Sigmoid colon (tissue), 4 donors: ENCODE data around the gene MKI67.

Experiments used
- CTCF ChIP-seq, 4 experiments: fragments of 450-650 bp in 3 of 4; fragments of 200-600 bp in 1 of 4; IDR thresholded peaks; one replicate each; pipeline ENCODE4 v1.5.1; 2016 to 2019; ENCODE audit warnings: antibody characterized with exemption in 4 of 4, mild to moderate bottlenecking in 3 of 4, moderate library complexity in 2 of 4
- POLR2A ChIP-seq, 2 donors: fragments of 450-650 bp; IDR thresholded peaks; one replicate each; pipeline ENCODE4 v1.6.1; 2016; ENCODE audit warnings: antibody characterized with exemption in 2 of 2, mild to moderate bottlenecking in 2 of 2, moderate library complexity in 2 of 2
- POLR2AphosphoS5 ChIP-seq, 4 donors: sonication (generic); formaldehyde crosslinking; IDR thresholded peaks; one replicate each; pipeline ENCODE4 v1.6.1; 2017; ENCODE audit warnings: antibody characterized with exemption in 4 of 4

GRCh38 chr10:128059266-128059981, 66.8 kb downstream of the MKI67 start:
- TF ChIP-seq POLR2AphosphoS5 (IDR thresholded peaks at IDR 0.05) (no peak), CTCF (IDR thresholded peaks at IDR 0.05) (no peak), POLR2A (IDR thresholded peaks at IDR 0.05) (no peak)
